ACHN (cell line): ENCODE measurements around the gene PACC1.
A peak's percentile ranks its signal among the peaks of the same experiment; 100 is the strongest.
"Not testable (repeated sequence)": the region's sequence is repeated elsewhere in the genome, so short reads cannot be mapped to it uniquely, and the experiment has no call there.

Experiments
- DNase-seq: peaks from one replicate; pipeline ENCODE4 v3.0.0-alpha.2; 2015
- in situ Hi-C: cut with HindIII; loops from 2 replicates; pipeline ENCODE4 v1.10.0; 2017; ENCODE audit warnings: low sequenced_read_pairs, low pct_ligation_motif_present, low pct_unique_long_range_greater_than_20kb

PACC1 gene

DNA sequence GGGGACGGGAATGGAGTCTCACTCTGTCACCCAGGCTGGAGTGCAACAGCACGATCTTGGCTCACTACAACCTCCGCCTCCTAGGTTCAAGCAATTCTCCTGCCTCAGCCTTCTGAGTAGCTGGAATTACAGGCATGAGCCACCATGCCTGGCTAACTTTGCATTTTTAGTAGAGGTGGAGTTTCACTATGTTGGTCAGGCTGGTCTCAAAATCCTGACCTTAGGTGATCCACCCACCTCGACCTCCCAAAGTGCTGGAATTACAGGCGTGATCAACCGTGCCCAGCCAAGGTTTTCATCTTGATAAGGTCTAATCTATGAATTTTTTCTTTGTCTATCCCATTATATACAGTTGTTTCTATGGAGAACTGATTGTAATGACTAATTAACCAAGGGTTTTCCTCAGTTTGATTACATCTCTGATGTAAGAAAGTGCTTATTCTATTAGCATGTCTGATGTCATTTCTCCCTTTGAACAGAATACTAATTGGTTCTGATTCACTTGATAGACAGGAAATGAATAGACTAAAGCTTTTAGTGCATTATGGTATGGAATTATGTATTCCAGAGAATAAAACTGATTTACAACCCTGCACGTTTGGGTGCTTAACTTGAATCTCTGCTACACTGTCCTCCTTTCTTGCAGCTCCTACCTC is 11.9 kb downstream of the PACC1 start:
- DNase-seq = no peak
- in situ Hi-C loops = no loop called here

DNA sequence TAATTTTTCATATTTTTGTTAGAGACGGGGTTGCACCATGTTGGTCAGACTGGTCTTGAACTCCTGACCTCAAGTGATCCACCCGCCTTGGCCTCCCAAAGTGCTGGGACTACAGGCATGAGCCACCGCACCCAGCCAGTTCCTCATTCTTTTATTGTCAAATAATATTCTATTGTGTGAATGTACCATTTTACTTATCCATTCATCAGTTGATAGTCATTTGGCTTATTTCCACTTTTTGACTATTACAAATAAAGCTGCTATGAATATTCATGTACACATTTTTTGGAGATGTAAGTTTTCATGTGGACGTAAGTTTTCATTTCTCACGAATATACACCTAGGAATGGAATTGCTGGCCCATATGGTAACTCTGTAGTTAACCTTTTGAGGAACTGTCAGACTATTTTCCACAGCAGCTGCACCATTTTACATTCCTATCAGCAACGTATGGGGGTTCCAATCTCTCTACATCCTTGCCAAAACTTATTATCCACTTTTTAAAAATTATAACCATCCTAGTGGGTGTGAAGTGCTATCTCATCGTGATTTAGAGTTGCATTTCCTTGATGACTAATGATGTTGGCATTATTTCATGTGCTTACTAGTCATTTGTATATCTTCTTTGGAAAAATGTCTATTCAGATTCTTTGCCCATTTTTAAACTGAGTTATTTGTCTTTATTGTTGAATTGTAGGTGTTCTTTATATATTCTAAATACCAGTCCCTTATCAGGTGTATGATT is 12.7 kb downstream of the PACC1 start:
- peak; percentile 33 for DNase-seq
- in situ Hi-C loops = no loop called here

DNA sequence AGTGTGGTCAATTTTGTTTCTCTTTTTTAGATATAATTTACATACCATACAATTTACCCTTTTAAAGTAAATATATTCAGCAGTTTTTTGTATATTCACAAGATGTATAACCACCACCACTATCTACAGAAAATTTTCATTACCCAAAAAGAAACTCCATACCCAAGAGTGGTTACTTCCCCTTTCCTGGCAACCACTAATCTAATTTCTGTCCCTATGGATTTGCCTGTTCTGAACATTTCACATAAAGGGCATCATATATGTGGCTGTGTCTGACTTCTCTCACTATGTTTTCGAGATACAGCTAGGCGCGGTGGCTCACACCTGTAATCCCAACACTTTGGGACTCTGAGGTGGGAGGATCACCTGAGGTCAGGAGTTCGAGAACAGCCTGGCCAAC is 13.6 kb downstream of the PACC1 start:
- DNase-seq = no peak
- in situ Hi-C loops = no loop called here

DNA sequence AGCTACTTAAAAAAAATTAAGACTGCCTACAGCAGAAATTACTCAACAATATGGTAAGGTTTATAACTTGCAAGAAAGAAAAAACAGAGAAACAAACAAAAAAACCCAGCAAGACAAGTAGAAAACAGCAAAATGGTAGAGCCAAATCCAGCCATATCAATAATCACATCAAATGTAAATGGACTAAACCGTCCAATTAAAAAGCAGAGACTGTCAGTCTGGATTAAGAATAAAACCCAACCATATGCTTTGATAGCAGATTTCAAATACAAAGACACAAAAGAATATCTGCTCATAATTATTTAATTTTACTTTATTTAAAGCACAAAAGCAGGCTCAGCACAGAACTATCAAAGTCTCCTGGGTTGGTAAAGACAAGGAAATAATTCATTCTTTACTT is 17.5 kb downstream of the PACC1 start:
- in situ Hi-C loops = no loop called here

DNA sequence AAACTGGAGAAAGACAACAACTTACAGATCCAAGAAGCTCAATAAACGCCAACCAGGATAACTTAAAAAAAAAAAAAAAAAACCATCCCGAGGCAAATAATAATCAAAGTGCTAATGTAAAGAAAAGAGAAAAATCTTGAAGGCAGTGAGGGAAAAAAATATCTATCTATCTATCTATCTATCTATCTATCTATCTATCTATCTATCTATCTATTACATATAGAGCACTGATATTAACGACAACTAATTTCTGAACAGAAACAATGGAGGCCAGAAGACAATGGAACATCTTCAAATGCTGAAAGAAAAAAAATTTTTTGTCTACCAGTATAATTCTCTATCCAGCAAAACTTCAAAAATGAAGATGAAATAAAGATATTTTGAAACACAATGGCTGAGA is 18.0 kb downstream of the PACC1 start:
- in situ Hi-C loops = no loop called here
- DNase-seq = peak; percentile 20

More for the DNA sequence above, 17.5 kb downstream of the PACC1 start:
- DNase-seq = no peak

DNA sequence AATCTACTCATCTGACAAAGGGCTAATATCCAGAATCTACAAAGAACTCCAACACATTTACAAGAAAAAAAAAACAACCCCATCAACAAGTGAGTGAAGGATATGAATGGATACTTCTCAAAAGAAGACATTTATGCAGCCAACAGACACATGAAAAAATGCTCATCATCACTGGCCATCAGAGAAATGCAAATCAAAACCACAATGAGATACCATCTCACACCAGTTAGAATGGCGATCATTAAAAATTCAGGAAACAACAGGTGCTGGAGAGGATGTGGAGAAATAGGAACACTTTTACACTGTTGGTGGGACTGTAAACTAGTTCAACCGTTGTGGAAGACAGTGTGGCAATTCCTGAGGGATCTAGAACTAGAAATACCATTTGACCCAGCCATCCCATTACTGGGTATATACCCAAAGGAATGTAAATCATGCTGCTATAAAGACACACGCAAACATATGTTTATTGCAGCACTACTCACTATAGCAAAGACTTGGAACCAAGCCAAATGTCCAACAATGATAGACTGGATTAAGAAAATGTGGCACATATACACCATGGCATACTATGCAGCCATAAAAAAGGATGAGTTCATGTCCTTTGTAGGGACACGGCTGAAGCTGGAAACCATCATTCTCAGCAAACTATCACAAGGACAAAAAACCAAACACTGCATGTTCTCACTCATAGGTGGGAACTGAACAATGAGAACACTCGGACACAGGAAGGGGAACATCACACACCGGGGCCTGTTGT is 18.8 kb downstream of the PACC1 start:
- in situ Hi-C loops, DNase-seq: not testable (repeated sequence)

DNA sequence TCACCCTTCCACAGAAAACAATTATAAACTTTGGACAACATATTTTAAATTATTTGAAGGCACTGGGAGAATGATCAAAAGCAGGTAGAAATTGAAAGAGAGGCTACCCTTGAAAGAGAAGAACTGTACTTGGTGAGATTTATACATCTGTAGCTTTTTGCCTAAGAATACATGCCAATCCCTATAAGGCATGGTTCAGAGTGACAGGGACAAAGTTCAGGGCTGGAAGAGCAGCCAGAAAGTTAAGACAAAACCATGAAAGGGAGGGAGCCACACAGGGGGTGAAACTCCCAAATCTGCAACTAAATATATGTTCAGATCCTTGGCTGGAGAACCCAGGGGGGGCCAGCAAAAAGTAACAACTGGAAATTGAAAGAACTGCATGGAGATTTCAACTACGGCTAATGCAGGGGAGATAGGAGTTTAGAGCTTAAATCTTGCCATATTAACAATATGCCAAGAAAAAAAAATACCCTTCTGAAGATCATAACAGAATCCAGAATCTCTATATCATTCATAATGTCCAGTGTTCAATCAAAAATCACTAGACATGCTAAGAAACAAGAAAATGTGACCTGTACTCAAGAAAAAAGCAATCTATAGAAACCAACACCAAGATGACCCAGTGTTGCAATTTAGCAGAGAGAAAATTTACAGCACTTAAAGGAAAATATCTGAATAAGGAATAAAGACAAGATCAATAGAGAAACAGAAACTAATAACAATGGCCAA is 25.5 kb downstream of the PACC1 start:
- no peak for DNase-seq
- in situ Hi-C loops = no loop called here

DNA sequence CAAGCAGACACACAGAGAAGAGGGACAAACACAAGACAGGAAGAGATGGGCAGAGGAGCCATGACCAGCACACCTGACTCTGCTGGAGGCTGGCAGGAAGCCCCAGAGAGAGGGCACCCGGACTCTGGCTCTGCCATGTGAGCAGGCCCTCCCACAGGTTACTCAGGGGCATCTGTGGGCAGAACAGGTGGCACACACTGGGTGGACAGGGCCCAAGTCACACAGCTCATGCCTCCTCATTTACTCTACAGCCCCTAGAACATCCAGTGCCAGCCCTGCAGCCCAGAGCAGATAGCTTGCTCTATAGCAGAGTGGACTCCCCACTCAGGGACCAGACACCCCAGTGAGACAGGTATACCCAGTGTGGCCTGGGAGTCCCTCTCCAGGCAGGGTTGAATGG is 28.7 kb downstream of the PACC1 start:
- in situ Hi-C loops = no loop called here
- no peak for DNase-seq

DNA sequence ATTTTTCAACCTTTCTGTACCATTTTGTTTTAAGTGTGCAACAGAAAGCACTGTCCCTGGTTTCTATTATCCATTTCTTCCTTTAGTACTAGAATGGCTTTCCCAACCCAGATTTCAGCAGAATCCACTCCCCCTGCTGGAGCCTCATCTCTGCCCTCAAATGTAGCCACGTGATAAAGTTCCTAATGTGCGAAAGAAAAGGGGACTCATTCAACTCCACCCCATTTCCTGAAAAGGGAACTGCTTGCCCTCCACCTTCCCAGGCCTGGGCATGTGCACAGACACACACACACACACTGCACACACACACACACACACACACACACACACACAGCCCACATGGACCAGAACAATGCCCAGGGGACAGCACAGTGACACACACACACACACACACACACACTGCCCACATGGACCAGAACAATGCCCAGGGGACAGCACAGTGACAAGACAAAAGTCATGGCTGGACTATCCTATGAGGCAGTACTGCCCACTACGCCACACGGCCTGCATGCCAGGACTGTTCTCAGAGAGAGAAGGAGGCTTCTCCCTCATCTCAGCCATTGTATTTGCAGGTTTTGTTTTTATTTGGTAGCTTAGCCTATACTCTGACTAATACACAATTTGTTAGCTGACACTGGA is 33.2 kb downstream of the PACC1 start:
- no peak for DNase-seq
- in situ Hi-C loops = no loop called here

DNA sequence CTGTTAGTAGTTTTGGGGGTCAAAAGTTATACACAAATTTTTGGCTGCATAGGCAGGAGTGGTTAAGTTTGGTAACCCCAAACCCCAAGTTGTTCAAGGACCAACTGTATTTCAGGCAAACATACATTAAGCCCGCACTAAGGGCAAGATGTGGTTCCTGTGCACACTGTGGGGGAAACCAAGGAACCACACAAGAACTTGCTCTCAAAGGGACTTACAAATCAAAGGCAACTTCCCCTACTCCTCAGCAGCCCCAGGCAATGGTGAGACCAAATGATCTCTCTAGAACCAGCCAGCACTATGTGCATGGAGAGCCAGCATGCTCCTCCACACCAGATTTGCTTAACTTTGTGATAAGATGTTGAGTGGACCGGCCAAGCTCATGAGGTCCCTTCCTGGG is 35.3 kb downstream of the PACC1 start:
- in situ Hi-C loops = no loop called here
- DNase-seq = no peak

DNA sequence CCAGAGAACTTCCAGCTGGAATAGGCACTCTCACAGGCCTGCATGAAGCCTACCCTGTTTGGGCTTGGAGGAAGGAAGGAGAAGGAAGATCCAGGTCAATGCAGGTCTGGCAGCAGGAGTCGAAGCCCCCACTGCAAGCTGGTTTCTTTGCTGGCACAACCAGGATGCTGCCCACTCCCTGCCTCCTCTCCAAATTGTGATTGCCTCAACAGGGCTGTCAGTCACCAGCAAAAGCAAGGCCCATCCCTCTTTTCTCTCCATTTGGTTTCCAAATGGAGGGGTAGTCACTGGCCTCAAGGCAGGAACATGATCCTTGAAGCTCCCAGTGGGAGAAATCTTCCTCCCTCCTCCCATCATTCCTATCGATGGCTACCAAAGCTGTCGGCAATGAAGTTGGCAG is 37.0 kb downstream of the PACC1 start:
- in situ Hi-C loops = no loop called here
- no peak for DNase-seq

DNA sequence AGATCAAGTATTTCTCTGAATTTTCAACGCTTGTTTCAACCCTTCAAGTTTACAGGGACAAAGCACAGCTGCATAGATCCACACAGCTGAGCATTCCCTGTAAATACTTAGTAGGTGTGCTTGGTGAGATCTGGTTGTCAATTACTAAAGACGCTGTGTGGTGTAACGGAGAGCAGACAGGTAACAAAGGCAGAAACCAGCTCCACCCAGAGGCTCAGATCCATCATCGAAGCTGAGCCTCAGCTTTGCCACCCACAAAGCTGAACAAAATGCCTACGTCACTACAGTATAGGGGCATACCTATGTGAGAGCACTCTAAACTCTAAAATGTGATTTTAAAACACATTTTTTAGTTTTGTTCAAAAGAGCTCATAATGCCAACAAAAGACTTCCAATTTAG is 38.7 kb downstream of the PACC1 start:
- no peak for DNase-seq
- in situ Hi-C loops = no loop called here

DNA sequence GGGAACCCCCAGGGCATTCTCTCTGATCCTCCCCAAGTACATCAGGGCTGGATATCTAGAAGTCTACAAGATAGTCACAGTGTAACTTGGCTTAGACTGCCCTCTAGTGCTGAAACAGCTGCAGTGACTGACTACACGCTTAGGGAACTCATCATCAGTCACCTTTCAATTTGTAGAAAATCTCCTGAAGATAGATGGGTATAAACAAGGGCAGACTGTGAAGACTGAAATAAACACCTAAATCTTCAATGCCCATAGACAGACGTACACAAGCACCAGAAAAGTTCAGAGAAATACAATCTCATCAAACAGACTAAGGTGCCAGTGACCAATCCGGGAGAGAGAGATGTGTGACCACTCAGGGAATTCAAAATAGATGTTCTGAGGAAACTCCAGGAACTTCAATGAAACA is 46.6 kb downstream of the PACC1 start:
- peak; percentile 77 for DNase-seq
- in situ Hi-C loops = no loop called here

DNA sequence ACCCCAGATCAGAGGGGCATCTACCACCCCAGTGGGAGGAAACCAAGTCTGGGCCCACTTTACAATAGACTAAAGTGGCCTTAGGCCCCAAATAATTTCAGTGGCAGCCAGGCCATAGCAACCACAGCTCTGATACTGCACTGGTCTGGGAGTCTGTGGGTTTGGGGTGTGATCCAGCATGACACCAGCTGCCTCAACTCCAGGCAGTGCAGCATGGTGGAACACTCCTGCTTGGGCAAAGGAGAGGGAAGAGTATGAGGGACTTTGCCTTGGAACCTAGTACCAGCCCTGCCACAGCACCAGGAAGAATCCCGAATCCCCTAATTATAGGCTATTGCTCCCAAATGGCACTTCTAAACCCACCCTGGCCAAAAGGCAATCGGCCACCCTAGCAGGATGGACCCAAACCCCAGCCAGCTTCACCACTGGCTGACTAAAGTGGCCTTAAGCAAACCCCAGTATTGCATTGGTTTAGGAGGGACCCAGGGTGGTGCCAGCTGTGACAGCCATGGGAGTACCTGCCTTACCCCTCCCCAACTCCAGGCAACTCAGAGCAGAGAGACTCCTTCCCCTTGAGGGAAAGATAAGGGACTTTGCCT is 47.1 kb downstream of the PACC1 start:
- in situ Hi-C loops = no loop called here

DNA sequence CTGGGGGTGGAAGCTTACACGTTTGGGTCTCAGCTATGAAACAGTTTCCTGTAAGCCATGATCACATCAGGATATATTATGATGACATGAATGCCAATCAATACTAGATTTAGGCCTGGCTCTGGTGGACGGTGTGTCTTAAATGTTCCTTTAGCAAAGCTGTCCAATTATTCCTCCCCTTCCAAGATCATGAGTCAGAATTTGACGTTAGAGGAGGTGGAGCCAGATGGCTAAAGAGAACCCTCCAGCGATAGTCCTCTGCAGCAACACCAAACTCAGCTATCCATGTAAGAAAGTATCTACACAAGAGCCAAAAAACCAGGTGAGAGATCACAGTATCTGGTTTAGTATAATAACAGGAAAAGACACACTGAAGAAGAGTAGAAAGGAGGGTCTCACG is 47.8 kb downstream of the PACC1 start:
- no peak for DNase-seq
- in situ Hi-C loops = no loop called here

More for the DNA sequence above, 47.1 kb downstream of the PACC1 start:
- DNase-seq = no peak

DNA sequence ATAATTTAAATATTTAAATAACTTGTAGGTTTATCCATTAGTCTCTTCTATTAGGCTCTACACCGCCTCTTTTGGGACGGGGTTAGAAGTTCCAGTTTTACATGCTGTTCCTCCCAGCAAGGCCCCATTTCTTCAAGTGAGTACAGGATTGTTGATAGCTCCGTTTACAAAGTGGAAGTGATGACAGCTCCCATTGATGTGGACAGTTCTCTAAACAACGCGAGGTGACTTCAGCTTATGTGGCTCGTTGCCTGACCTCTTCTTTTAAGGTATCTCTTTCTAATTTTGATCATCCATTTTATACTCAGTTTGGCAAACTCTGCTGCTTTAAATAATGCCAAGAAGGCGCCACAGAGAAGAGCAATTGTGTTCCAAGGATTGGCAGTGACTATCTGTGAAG is 49.7 kb downstream of the PACC1 start:
- in situ Hi-C loops = no loop called here
- DNase-seq = no peak

DNA sequence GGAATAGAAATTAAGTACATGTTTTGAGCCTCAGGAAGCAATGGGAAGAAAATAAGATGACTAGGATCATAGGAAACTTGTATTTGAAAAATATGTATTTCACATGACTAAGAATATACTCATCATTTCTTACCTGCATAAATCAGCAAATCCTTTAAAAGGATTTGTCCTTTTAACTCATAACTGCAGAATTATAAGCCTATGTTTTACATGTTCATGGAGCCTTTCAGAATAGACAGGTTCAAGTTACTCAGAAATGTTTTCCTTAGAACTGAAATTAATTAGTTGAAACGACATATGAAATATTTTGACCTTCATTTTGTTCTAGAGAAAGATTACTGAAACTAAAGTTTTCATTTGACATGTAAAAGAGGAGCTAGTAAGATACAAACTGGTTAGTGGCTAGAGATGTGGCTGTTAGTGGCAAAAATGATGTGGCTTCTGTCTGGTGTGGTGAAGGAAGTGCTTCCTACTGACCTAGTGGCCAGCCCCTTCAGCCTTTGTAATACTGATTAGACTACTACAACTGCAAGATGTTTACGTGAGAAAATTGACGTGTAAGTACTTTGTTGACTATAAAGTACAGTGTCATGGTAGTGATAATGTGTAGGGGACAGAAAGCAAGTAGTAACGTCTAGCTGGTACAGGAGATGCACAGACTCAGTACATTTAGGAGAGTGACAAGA is 54.7 kb downstream of the PACC1 start:
- DNase-seq = no peak
- in situ Hi-C loops = no loop called here
